Measurements from ENCODE around the gene MMP7.

MMP7 gene

GRCh38 chr11:102476812-102477211 is 53.7 kb downstream of the MMP7 start:
- Histone ChIP-seq H3K9me3 (ENCODE audit: control insufficient read depth, low read length) (no peaks in the 10 kb centered on the region), H3K36me3 (ENCODE audit: control insufficient read depth, insufficient read depth, low read length, severe bottlenecking) (no peaks in the 10 kb centered on the region), H3K27me3 (replicated peaks; ENCODE audit: control insufficient read depth, insufficient read depth, low read length) (no peaks in the 10 kb centered on the region), H3K9ac (ENCODE audit: low read length) (no peak overlapping the region), H3K4me1 (ENCODE audit: control insufficient read depth, insufficient read depth, low read length) (peaks cover 20% of the 10 kb centered on the region), H3K4me3 (ENCODE audit: low read length) (no peak overlapping the region)
- DNase-seq (ENCODE audit: low read depth), result no peak

- Histone ChIP-seq H3K27me3 (replicated peaks; ENCODE audit: control insufficient read depth, insufficient read depth, low read length) (no peaks in the 10 kb centered on the region), H3K4me3 (ENCODE audit: low read length) (no peak overlapping the region), H3K9ac (ENCODE audit: low read length) (no peak overlapping the region), H3K4me1 (ENCODE audit: control insufficient read depth, insufficient read depth, low read length) (peaks cover 20% of the 10 kb centered on the region), H3K36me3 (ENCODE audit: control insufficient read depth, insufficient read depth, low read length, severe bottlenecking) (no peaks in the 10 kb centered on the region), H3K9me3 (ENCODE audit: control insufficient read depth, low read length) (no peaks in the 10 kb centered on the region)
- peak; percentile 70 for DNase-seq (ENCODE audit: low read depth)
Observed at GRCh38 chr11:102476069-102476468, 54.5 kb downstream of the MMP7 start.

GRCh38 chr11:102473543-102473942 is 57.0 kb downstream of the MMP7 start:
- no peaks in the 10 kb centered on the region for H3K9me3 ChIP-seq (ENCODE audit: control insufficient read depth, low read length)
- H3K4me1 ChIP-seq (ENCODE audit: control insufficient read depth, insufficient read depth, low read length), result peaks cover 26% of the 10 kb centered on the region
- no peaks in the 10 kb centered on the region for H3K36me3 ChIP-seq (ENCODE audit: control insufficient read depth, insufficient read depth, low read length, severe bottlenecking)
- no peak for DNase-seq (ENCODE audit: low read depth)
- H3K9ac ChIP-seq (ENCODE audit: low read length), result no peak overlapping the region
- H3K4me3 ChIP-seq (ENCODE audit: low read length), result no peak overlapping the region
- H3K27me3 ChIP-seq (replicated peaks; ENCODE audit: control insufficient read depth, insufficient read depth, low read length), result no peaks in the 10 kb centered on the region

GRCh38 chr11:102472127-102472526 is 58.4 kb downstream of the MMP7 start:
- Histone ChIP-seq H3K9me3 (ENCODE audit: control insufficient read depth, low read length) (no peaks in the 10 kb centered on the region), H3K36me3 (ENCODE audit: control insufficient read depth, insufficient read depth, low read length, severe bottlenecking) (no peaks in the 10 kb centered on the region), H3K4me3 (ENCODE audit: low read length) (no peak overlapping the region), H3K4me1 (ENCODE audit: control insufficient read depth, insufficient read depth, low read length) (peaks cover 25% of the 10 kb centered on the region), H3K9ac (ENCODE audit: low read length) (no peak overlapping the region), H3K27me3 (replicated peaks; ENCODE audit: control insufficient read depth, insufficient read depth, low read length) (no peaks in the 10 kb centered on the region)
- DNase-seq (ENCODE audit: low read depth), result no peak

GRCh38 chr11:102471474-102471873 is 59.1 kb downstream of the MMP7 start:
- no peaks in the 10 kb centered on the region for H3K27me3 ChIP-seq (replicated peaks; ENCODE audit: control insufficient read depth, insufficient read depth, low read length)
- H3K4me1 ChIP-seq (ENCODE audit: control insufficient read depth, insufficient read depth, low read length), result peaks cover 19% of the 10 kb centered on the region
- DNase-seq (ENCODE audit: low read depth), result no peak
- H3K9me3 ChIP-seq (ENCODE audit: control insufficient read depth, low read length), result no peaks in the 10 kb centered on the region
- no peak overlapping the region for H3K4me3 ChIP-seq (ENCODE audit: low read length)
- no peak overlapping the region for H3K9ac ChIP-seq (ENCODE audit: low read length)
- no peaks in the 10 kb centered on the region for H3K36me3 ChIP-seq (ENCODE audit: control insufficient read depth, insufficient read depth, low read length, severe bottlenecking)

Measured in adipocyte (in vitro differentiated cells).